DOHH2 (cell line): Measurements from ENCODE around the gene ATP9B.

Source experiments
- H3F3A ChIP-seq: fragments of 200-600 bp; sonication (generic), shearing (Covaris generic); 2 replicates; pipeline ENCODE4 v1.6.0; 2016; ENCODE audit warnings: antibody characterized with exemption, mild to moderate bottlenecking; ENCODE audit not compliant: control insufficient read depth, insufficient read depth
- H3K27ac ChIP-seq: fragments of 200-600 bp; sonication (generic); 2 replicates; pipeline ENCODE4 v1.5.1; 2014; ENCODE audit warnings: low read depth, mild to moderate bottlenecking, low read length, moderate library complexity
- H3K27me3 ChIP-seq: fragments of 200-600 bp; sonication (generic); 2 replicates; pipeline ENCODE4 v1.6.1; 2014; ENCODE audit warnings: mild to moderate bottlenecking, low read length, mixed read lengths; ENCODE audit not compliant: control insufficient read depth
- H3K36me3 ChIP-seq: fragments of 200-600 bp; sonication (generic); 2 replicates; pipeline ENCODE4 v1.6.1; 2014; ENCODE audit warnings: mild to moderate bottlenecking, low read length, moderate library complexity, mixed read lengths; ENCODE audit not compliant: control insufficient read depth
- H3K4me1 ChIP-seq: fragments of 200-600 bp; sonication (generic); 2 replicates; pipeline ENCODE4 v1.6.1; 2014; ENCODE audit warnings: mild to moderate bottlenecking, low read length, mixed read lengths; ENCODE audit not compliant: control insufficient read depth
- H3K4me2 ChIP-seq: fragments of 200-600 bp; sonication (generic); 2 replicates; pipeline ENCODE4 v1.6.0; 2014; ENCODE audit warnings: mild to moderate bottlenecking, low read length, moderate library complexity
- H3K4me3 ChIP-seq: fragments of 200-600 bp; sonication (generic); 2 replicates; pipeline ENCODE4 v1.5.1; 2014; ENCODE audit warnings: mild to moderate bottlenecking, low read length, mixed read lengths
- H3K79me2 ChIP-seq: fragments of 200-600 bp; sonication (generic); 2 replicates; pipeline ENCODE4 v1.6.1; 2014; ENCODE audit warnings: mild to moderate bottlenecking, low read length, mixed read lengths; ENCODE audit not compliant: control insufficient read depth
- H3K9me2 ChIP-seq: fragments of 200-600 bp; sonication (generic); replicated peaks from 2 replicates; pipeline ENCODE4 v1.6.1; 2014; ENCODE audit warnings: mild to moderate bottlenecking, low read length, mixed read lengths; ENCODE audit not compliant: control insufficient read depth
- H3K9me3 ChIP-seq: fragments of 200-600 bp; sonication (generic); 2 replicates; pipeline ENCODE4 v1.6.1; 2014; ENCODE audit warnings: antibody characterized with exemption, low read length, mixed read lengths; ENCODE audit not compliant: control insufficient read depth, insufficient read depth
- H4K20me1 ChIP-seq: fragments of 200-600 bp; sonication (generic); 2 replicates; pipeline ENCODE4 v1.6.0; 2014; ENCODE audit warnings: low read depth, mild to moderate bottlenecking, antibody characterized with exemption, low read length, moderate library complexity; ENCODE audit not compliant: control insufficient read depth, insufficient read depth
- CTCF ChIP-seq: fragments of 200-600 bp; sonication (generic); IDR thresholded peaks from one replicate; pipeline ENCODE4 v1.5.1; 2014; ENCODE audit warnings: antibody characterized with exemption, mild to moderate bottlenecking, low read depth, low read length; ENCODE audit not compliant: poor library complexity, severe bottlenecking
- EZH2phosphoT487 ChIP-seq: fragments of 200-600 bp; sonication (generic); IDR thresholded peaks from 2 replicates; pipeline ENCODE4 v1.6.1; 2017; ENCODE audit warnings: borderline replicate concordance, mild to moderate bottlenecking, antibody characterized with exemption, low read length, moderate library complexity, mixed read lengths

Gene ATP9B

GRCh38 chr18:79121746-79122474 lies 52.7 kb downstream of the ATP9B start:
- TF ChIP-seq CTCF (no peak), EZH2phosphoT487 (no peak)
- H3K27me3 ChIP-seq: no peaks in the 10 kb centered on the region
- no peak overlapping the region for H3K27ac ChIP-seq
- H3K79me2 ChIP-seq: no peaks in the 10 kb centered on the region
- H4K20me1 ChIP-seq: no peaks in the 10 kb centered on the region
- no peaks in the 10 kb centered on the region for H3K36me3 ChIP-seq
- H3F3A ChIP-seq: no peaks in the 10 kb centered on the region
- H3K9me3 ChIP-seq: no peaks in the 10 kb centered on the region
- no peaks in the 10 kb centered on the region for H3K4me1 ChIP-seq
- H3K9me2 ChIP-seq: no peaks in the 10 kb centered on the region
- no peak overlapping the region for H3K4me3 ChIP-seq
- H3K4me2 ChIP-seq: no peak overlapping the region

GRCh38 chr18:79123948-79124347 lies 54.8 kb downstream of the ATP9B start:
- H3K27ac ChIP-seq: no peak overlapping the region
- no peaks in the 10 kb centered on the region; the same call in 1 of the 2 replicates for H3K36me3 ChIP-seq
- no peaks in the 10 kb centered on the region for H3K9me3 ChIP-seq
- H3K9me2 ChIP-seq: no peaks in the 10 kb centered on the region
- H4K20me1 ChIP-seq: no peaks in the 10 kb centered on the region
- H3K79me2 ChIP-seq: no peaks in the 10 kb centered on the region
- H3K4me2 ChIP-seq: no peak overlapping the region
- TF ChIP-seq CTCF (no peak), EZH2phosphoT487 (no peak)
- no peak overlapping the region for H3K4me3 ChIP-seq
- H3F3A ChIP-seq: no peaks in the 10 kb centered on the region
- no peaks in the 10 kb centered on the region for H3K4me1 ChIP-seq
- no peaks in the 10 kb centered on the region for H3K27me3 ChIP-seq

- Histone ChIP-seq H3K27me3 (no peaks in the 10 kb centered on the region), H3K27ac (no peak overlapping the region), H3K9me2 (no peaks in the 10 kb centered on the region), H3F3A (no peaks in the 10 kb centered on the region), H3K79me2 (no peaks in the 10 kb centered on the region), H3K4me2 (no peak overlapping the region), H3K36me3 (no peaks in the 10 kb centered on the region; the same call in 1 of the 2 replicates), H3K4me1 (no peaks in the 10 kb centered on the region), H3K9me3 (no peaks in the 10 kb centered on the region), H3K4me3 (no peak overlapping the region), H4K20me1 (no peaks in the 10 kb centered on the region)
- TF ChIP-seq CTCF (no peak), EZH2phosphoT487 (no peak)
These were observed 59.9 kb downstream of the ATP9B start for GRCh38 chr18:79129120-79129519.
